Amniotic stem cell (primary cell): ENCODE measurements around the gene NPEPL1.

Source experiments
- DNase-seq: peaks from one replicate; lab custom pipeline; 2025; lab: John Stamatoyannopoulos, UW

The NPEPL1 gene

DNA sequence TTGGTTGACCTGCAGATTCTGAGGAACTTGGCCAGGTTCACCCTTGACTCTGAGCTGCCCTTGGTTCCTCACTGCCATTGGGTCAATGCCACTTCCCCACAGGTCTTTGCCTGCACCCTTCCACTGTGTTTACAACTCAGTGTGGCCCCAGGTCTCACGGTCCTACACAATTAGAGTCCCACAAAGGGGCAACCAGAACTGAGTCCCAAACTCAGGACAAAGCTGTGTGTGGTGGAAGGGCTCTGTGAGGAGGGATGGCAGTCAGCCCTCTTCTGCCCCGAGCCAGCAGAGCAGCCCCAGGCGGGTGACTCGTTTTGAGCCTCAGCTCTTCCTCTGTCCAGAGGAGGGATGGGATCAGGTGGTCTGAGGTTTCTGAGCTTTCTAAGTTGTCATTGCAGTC is 69.5 kb downstream of the NPEPL1 start:
- DNase-seq: no peak

DNA sequence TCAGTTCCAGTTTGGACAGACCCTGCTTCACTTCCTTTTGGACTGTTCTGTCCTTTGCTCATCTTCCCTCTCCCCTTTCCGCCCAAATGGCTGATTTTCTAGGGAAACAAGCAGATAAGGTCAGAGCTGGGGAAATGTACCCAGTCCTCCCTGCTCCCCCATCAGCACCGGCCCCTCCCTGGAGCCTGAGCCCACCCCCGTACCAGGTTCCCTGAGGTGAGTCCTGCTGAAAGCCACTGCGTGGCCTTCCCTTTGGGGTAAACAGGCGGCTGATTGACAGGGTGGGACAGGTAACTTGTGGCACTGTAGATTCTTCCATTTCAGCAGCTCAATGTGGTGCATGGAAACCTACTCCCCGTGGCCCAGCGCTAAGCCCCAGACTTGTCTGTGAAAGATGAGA is 70.5 kb downstream of the NPEPL1 start:
- DNase-seq: no peak
